Smooth muscle cell of the brain vasculature (primary cell): Measurements from ENCODE around the gene DHRS2.
"Not testable (repeated sequence)": the region's sequence is repeated elsewhere in the genome, so short reads cannot be mapped to it uniquely, and the experiment has no call there.

Experiments
- DNase-seq: peaks from one replicate; pipeline ENCODE4 v3.0.0-alpha.2; 2012; ENCODE audit warnings: low read depth, low spot score

DHRS2 gene

DNA sequence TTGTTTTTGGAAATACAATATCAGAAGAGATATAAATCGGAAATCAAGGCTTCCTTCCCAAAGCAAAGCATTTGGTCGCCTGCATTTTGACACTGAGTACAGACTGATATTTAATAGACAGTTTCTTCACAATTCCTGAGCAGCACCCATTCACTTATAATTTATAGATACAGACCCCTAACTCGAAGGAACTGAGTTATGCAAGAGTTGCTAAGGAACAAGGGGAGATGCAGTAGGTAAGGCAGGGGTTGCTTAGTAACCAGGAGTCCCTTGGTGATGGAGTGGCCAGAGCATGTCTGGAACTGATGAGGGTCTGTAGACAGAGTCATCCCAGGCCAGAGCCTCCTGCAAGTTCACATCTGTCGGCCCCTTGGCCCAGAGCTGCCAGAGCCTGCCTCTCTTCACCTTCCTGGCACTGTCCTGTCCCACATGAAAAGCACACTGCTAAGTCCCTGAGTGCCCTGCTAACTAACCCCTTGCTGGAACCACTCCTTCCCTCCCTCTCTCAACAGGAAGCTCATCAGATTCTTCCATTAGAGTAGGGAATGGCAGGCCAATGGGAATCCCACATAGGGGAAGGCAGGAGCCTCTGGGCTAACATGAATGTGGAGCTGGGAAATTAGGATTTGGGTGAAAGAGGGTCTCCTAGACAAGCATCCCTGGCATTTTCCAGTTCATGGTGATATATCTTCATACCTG lies 3.6 kb upstream of the DHRS2 start:
- DNase-seq: no peak

- DNase-seq: no peak
Observed at GRCh38 chr14:23633160-23633701, 2.9 kb upstream of the DHRS2 start.

- not testable (repeated sequence) for DNase-seq
Observed at GRCh38 chr14:23634698-23635412, 1.3 kb upstream of the DHRS2 start.

GRCh38 chr14:23637312-23637654 lies 1.1 kb downstream of the DHRS2 start:
- not testable (repeated sequence) for DNase-seq

DNA sequence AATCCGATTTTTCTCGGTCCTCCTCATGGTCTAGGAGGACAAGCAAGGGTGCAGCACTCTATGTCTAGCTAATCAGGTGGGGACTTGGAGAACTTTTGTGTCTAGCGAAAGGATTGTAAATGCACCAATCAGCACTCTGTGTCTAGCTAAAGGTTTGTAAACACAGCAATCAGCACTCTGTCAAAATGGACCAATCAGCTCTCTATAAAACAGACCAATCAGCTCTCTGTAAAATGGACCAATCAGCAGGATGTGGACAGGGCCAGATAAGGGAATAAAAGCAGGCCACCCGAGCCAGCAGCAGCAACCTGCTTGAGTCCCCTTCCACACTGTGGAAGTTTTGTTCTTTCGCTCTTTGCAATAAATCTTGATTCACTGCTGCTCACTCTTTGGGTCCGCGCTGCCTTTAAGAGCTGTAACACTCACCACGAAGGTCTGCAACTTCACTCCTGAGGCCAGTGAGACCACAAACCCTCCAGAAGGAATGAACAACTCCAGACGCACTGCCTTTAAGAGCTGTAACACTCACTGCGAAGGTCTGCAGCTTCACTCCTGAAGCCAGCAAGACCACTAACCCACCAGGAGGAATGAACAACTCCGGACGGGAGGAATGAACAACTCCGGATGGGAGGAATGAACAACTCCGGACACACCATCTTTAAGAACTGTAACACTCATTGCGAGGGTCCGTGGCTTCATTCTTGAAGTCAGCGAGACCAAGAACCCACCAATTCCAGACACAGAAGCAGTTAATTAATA lies 1.7 kb downstream of the DHRS2 start:
- DNase-seq: not testable (repeated sequence)

- no peak for DNase-seq
Observed at GRCh38 chr14:23638414-23639047, 2.4 kb downstream of the DHRS2 start.

- no peak for DNase-seq
Observed at GRCh38 chr14:23639048-23639890, 3.1 kb downstream of the DHRS2 start.

DNA sequence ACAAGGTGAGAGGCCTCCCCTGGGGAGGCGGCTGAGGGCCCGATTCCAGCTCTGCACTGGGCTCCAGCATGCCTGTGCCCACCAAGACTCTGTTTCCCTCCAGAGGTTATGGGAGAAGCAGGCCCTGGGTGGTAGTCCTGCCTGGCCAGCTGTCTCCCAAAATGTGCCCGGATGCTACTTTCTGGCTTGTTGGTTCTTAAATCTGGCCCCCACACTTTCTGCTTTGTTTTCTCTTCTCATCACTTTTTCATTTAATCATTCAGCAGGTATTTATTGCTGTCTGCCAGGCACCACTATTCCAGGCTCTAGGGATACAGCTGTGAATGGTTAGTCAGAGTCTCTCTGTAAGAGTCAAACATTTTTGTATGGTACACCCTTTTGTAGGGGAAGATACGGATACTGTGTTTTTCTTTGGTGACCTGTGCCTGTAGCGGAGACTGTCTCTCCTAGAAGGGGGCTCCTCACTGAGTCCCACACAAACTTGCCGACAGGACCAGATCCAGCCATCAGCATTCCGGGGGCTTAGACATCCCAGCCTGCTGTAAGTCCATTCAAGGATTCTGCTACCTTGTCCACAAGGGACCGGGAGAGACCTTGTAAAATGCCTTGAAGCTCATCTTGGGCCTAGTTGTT lies 3.8 kb downstream of the DHRS2 start:
- DNase-seq: peak; percentile 32

GRCh38 chr14:23640524-23641141 lies 4.5 kb downstream of the DHRS2 start:
- DNase-seq: peak; percentile 92

GRCh38 chr14:23641180-23641914 lies 5.2 kb downstream of the DHRS2 start:
- no peak for DNase-seq

DNA sequence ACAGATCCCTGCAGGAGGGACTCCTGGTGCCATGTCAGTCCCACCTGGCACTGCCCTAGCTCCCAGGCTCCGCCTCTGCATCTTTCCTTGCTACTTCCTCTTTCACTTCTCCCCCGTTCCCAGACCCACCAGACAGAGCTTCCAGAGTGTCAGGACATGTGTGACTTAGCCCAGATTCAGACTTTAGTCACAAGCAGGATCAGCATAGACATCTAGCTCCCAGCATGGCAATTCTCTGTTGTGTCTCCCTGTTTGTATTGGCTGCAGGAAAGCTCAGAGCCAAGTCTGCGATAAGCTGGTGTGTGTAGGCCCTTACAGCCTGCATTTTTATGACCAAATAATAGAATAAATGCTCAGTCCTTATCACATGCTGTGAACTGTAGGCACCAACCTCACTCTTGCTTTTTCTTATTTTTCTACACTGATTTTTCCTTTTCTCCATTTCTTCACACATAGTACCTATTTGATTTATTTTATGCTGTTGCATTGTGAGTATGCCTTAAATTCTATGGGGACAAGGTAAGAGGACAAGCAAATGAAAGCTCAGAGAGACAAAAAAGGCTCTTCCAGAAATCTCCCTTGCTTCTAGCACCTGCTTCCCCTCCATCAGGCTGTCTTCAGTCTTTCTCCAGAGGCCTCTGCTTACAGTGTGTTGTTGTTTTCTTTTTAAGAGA lies 5.9 kb downstream of the DHRS2 start:
- DNase-seq: no peak

DNA sequence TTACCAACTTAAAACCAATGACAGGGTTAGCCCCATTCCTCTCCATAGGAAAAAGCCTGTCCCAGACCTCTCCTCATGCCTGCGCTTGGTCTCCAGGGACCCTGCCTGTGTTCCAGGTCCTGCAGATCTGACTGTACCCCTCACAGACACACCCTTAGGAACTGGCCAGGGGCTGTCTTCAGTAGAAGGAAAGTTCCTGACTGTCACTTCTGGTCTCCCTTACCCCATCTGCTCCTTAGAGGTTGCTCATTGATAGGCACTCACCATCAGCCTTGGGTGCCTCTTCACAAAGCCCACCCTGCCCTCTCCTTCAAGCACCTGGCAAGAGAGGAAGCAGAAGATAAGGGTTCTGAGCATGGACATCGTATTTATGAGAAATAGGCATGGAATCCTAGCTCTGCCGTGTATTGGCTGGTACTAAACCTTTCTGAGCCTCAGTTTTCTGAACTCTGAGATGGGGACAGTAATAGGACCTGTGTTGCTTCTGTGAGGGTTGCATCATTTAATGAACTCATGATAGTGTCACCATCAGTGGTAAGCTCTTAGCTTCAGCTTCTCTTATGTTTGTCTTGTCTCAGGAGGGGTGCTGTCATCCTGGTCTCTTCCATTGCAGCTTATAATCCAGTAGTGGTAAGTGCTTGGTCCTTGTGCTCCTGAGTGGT lies 7.5 kb downstream of the DHRS2 start:
- no peak for DNase-seq

DNA sequence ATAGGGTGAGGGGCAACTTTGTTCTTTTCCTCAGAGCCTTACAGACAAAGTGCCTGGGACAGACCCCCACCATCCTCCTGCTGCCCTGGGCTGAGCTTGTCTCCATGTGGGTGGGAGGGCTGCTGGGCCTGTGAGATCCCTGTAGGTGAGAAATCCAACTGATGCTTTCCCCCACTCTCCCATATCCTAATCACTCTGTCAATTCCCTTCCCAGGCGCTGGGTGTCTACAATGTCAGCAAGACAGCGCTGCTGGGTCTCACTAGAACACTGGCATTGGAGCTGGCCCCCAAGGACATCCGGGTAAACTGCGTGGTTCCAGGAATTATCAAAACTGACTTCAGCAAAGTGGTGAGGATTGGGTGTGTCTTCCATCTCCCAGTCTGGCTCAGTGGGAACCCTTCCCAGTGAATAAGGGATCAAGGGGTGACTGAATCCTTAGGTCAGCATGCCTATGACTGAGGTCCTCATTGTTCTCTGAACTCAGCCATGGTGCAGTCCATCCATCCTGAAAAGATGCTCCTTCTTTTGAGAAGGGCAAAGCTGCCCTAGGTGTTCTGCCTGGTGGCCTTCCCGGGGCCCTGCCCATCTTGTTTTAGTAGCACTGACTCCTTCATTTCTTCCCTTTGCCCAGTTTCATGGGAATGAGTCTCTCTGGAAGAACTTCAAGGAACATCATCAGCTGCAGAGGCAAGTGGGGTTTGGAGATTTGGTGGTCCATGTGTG lies 8.2 kb downstream of the DHRS2 start:
- no peak for DNase-seq

- no peak for DNase-seq
Observed at GRCh38 chr14:23644919-23645336, 8.8 kb downstream of the DHRS2 start.

GRCh38 chr14:23645504-23645811 lies 9.3 kb downstream of the DHRS2 start:
- no peak for DNase-seq

DNA sequence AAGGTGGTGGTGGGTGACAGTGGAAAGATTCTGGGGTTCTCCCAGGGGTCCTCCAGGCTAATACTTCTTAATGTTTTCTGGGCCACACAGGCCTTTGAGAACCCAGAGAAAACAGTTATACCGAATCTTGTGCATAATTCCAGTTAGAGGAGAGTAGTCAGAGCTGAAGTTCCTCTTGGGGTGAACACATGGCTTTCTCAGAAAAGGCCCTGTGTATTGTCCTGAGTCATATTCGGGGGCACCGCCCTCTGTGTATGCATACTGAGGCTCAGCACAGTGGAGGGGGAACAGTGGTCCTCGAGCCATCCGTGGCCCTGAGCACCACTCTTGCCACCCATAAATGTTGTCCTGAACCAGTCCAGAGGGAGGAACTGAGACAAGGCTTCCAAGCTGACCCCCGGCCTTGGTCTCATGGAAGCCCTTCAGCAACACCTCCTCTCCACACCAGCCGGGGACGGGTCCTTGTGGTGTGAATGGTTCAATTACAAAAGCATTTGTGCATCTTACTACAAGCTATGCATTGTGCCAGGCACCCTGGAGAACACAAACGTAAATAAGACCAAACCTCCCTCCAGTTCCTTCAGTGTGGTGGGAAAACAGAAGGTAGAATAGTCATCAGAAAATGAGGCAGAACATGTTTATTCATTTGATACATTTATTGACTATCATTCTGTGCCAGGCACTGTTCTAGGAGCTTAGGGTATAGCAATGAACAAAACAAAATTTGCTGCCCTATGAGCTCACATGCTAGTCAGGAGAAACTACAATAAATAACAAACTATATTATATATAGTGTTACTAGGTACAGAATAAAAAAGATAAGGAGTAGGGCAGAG lies 9.9 kb downstream of the DHRS2 start:
- no peak for DNase-seq
